CD14-positive monocyte (primary cell): ENCODE measurements around the gene CDH16. TPM values are rescaled to one million over a fixed set of nuclear protein-coding genes. Genes with fewer than 3 reads are reported as not detected.
"Not testable (repeated sequence)": the region's sequence is repeated elsewhere in the genome, so short reads cannot be mapped to it uniquely, and the experiment has no call there.

ENCODE experiments used
- DNase-seq, 3 donors: peaks; one replicate each; pipeline ENCODE4 v3.0.0-alpha.2; 2011 to 2022
- H2AFZ ChIP-seq: 2 replicates; pipeline ENCODE4 v1.6.0; 2012; ENCODE audit warnings: mild to moderate bottlenecking, low read depth, low read length, inconsistent platforms; ENCODE audit not compliant: insufficient read depth, poor library complexity, severe bottlenecking
- H3K27ac ChIP-seq, 2 donors: 1 replicate in 1 of 2; 2 replicates in 1 of 2; pipeline ENCODE4 v1.5.1; 2012 to 2013; ENCODE audit warnings: low read length in 2 of 2, control low read depth in 1 of 2, inconsistent platforms in 1 of 2, low read depth in 1 of 2, mild to moderate bottlenecking in 1 of 2
- H3K27me3 ChIP-seq, 2 donors: one replicate each; pipeline versions ENCODE4 v1.6.0 to v1.6.1; 2011 to 2013; ENCODE audit warnings: low read length in 2 of 2; ENCODE audit not compliant: control insufficient read depth in 2 of 2, insufficient read depth in 2 of 2
- H3K36me3 ChIP-seq, 2 donors: replicated peaks in 1 of 2; 1 replicate in 1 of 2; 2 replicates in 1 of 2; pipeline versions ENCODE4 v1.5.1 to v1.6.1; 2012 to 2013; ENCODE audit warnings: low read length in 2 of 2, control low read depth in 1 of 2, inconsistent platforms in 1 of 2, mild to moderate bottlenecking in 1 of 2; ENCODE audit not compliant: insufficient read depth in 2 of 2, control insufficient read depth in 1 of 2
- H3K4me1 ChIP-seq, 2 donors: 1 replicate in 1 of 2; 2 replicates in 1 of 2; pipeline versions ENCODE4 v1.5.1 to v1.6.1; 2012 to 2013; ENCODE audit warnings: low read length in 2 of 2, control low read depth in 1 of 2, inconsistent platforms in 1 of 2, mild to moderate bottlenecking in 1 of 2, moderate library complexity in 1 of 2; ENCODE audit not compliant: insufficient read depth in 2 of 2, control insufficient read depth in 1 of 2
- H3K4me2 ChIP-seq: replicated peaks from 2 replicates; pipeline ENCODE3; 2012; ENCODE audit warnings: low read length, moderate library complexity, mild to moderate bottlenecking; ENCODE audit not compliant: poor library complexity, severe bottlenecking; ENCODE audit errors: extremely low read depth
- H3K4me3 ChIP-seq, 3 experiments: fragments of 200-600 bp in 1 of 3; sonication (generic) in 1 of 3; replicated peaks in 1 of 3; 1 replicate in 2 of 3; 2 replicates in 1 of 3; pipeline ENCODE4 v1.5.1; 2011 to 2013; ENCODE audit warnings: low read length in 3 of 3, mild to moderate bottlenecking in 3 of 3, control low read depth in 2 of 3, low read depth in 2 of 3, inconsistent platforms in 1 of 3, moderate library complexity in 1 of 3
- H3K79me2 ChIP-seq: 2 replicates; pipeline ENCODE4 v1.6.0; 2012; ENCODE audit warnings: mild to moderate bottlenecking, control low read depth, inconsistent platforms, low read length, moderate library complexity; ENCODE audit not compliant: insufficient read depth
- H3K9ac ChIP-seq: 2 replicates; pipeline ENCODE4 v1.6.0; 2017; ENCODE audit warnings: low read length, mild to moderate bottlenecking; ENCODE audit not compliant: insufficient read depth, poor library complexity, severe bottlenecking
- H3K9me3 ChIP-seq, 2 donors: replicated peaks in 1 of 2; 1 replicate in 1 of 2; 2 replicates in 1 of 2; pipeline versions ENCODE4 v1.5.1 to v1.6.1; 2012 to 2013; ENCODE audit warnings: low read length in 2 of 2, control low read depth in 1 of 2; ENCODE audit not compliant: control insufficient read depth in 1 of 2, insufficient read depth in 1 of 2
- H4K20me1 ChIP-seq: 2 replicates; pipeline ENCODE4 v1.6.0; 2012; ENCODE audit warnings: mild to moderate bottlenecking, low read length, control low read depth, moderate library complexity; ENCODE audit not compliant: insufficient read depth
- H3K27ac Mint-ChIP-seq, 7 donors: one replicate each; pipeline ENCODE4 v1.8.0; 2020; ENCODE audit warnings: mild to moderate bottlenecking in 7 of 7, mixed read lengths in 7 of 7, moderate library complexity in 6 of 7, inconsistent platforms in 2 of 7
- H3K27me3 Mint-ChIP-seq, 3 donors: one replicate each; pipeline ENCODE4 v1.8.0; 2021 to 2022; ENCODE audit warnings: low read depth in 3 of 3, mild to moderate bottlenecking in 3 of 3, mixed read lengths in 3 of 3, moderate library complexity in 3 of 3, inconsistent platforms in 1 of 3
- H3K36me3 Mint-ChIP-seq, 2 donors: one replicate each; pipeline ENCODE4 v1.8.0; 2020; ENCODE audit warnings: mixed read lengths in 2 of 2, inconsistent platforms in 1 of 2, mild to moderate bottlenecking in 1 of 2
- H3K4me1 Mint-ChIP-seq: one replicate; pipeline ENCODE4 v1.8.0; 2020; ENCODE audit warnings: mild to moderate bottlenecking, mixed read lengths
- H3K4me3 Mint-ChIP-seq, 2 donors: one replicate each; pipeline ENCODE4 v1.8.0; 2020; ENCODE audit warnings: mild to moderate bottlenecking in 2 of 2, mixed read lengths in 2 of 2, moderate library complexity in 1 of 2
- H3K9me3 Mint-ChIP-seq, 7 donors: one replicate each; pipeline ENCODE4 v1.8.0; 2020 to 2022; ENCODE audit warnings: mixed read lengths in 7 of 7, mild to moderate bottlenecking in 6 of 7, moderate library complexity in 6 of 7, inconsistent platforms in 2 of 7
- CTCF ChIP-seq: fragments of 200-600 bp; IDR thresholded peaks from one replicate; pipeline ENCODE4 v1.8.0; 2022; ENCODE audit warnings: antibody characterized with exemption, mild to moderate bottlenecking
- WGBS: methylation state at CpG from one replicate; pipeline ENCODE4 v1.1.5; 2013; ENCODE audit warnings: missing lambda C conversion rate; ENCODE audit not compliant: insufficient coverage; 5-methylcytosine and 5-hydroxymethylcytosine counted together
- intact Hi-C, 2 donors: fragments of 100-400 bp; cut with micrococcal nuclease; formaldehyde crosslinking; loops; one replicate each; pipeline versions ENCODE4 v1.15.0 to v1.15.1; 2023
- polyA plus RNA-seq, 3 donors: library from polyadenylated mRNA; depleted of rRNA in 1 of 3; unstranded in 2 of 3; stranded (reverse) in 1 of 3; fragments of 300-500 nt in 2 of 3; fragments of >200 nt in 1 of 3; fragmentation: Illumina TruSeq in 2 of 3; gene quantifications; 1 replicate in 2 of 3; 2 replicates in 1 of 3; pipeline ENCODE4 v1.2.3, GENCODE V29; 2012 to 2021

The CDH16 gene
- polyA plus RNA-seq, 3 donors = not detected

- no peaks in the 10 kb centered on the region for H3K36me3 Mint-ChIP-seq
- H3K4me1 Mint-ChIP-seq = peaks cover 55% of the 10 kb centered on the region
- H3K36me3 ChIP-seq = no peaks in the 10 kb centered on the region
- 0% methylated on average over 2 of the region's 5 CpGs for WGBS
- no peaks in the 10 kb centered on the region for H4K20me1 ChIP-seq
- DNase-seq = peak; percentile 60 to 73 (median 71)
- peak overlapping the region; percentile 5 to 73 for H3K4me3 Mint-ChIP-seq
- H3K27ac ChIP-seq = peak overlapping the region; percentile 54 to 67
- H3K27ac Mint-ChIP-seq = peak overlapping the region; percentile 72 to 93 (median 86)
- no peak for TF ChIP-seq CTCF
- no peak overlapping the region for H2AFZ ChIP-seq
- peaks cover 54 to 59% of the 10 kb centered on the region in 2 donors for H3K4me1 ChIP-seq
- H3K79me2 ChIP-seq = no peaks in the 10 kb centered on the region
- no peaks in the 10 kb centered on the region for H3K27me3 ChIP-seq
- H3K9me3 ChIP-seq = no peaks in the 10 kb centered on the region
- H3K4me3 ChIP-seq = peak overlapping the region in 1 of 3 experiments; percentile 47
- peak overlapping the region; percentile 51 for H3K4me2 ChIP-seq
- intact Hi-C loops = loop anchor here in 1 of 2 donors (5.0 kb wide), 1 partner anchor 198 kb away; the partner anchor contains the start of genes FBXL8 and TRADD
- H3K9me3 Mint-ChIP-seq = no peaks in the 10 kb centered on the region
- H3K27me3 Mint-ChIP-seq = peaks cover 0 to 3% (median 2%) of the 10 kb centered on the region in 3 donors
- H3K9ac ChIP-seq = no peak overlapping the region
These were observed 41.0 kb upstream of the CDH16 start for GRCh38 chr16:66959704-66960161.

- H3K4me1 Mint-ChIP-seq = peaks cover 55% of the 10 kb centered on the region
- H3K79me2 ChIP-seq = no peaks in the 10 kb centered on the region
- intact Hi-C loops = loop anchor here in 1 of 2 donors (5.0 kb wide), 1 partner anchor 198 kb away; the partner anchor contains the start of genes FBXL8 and TRADD
- peak in 1 of 3 donors; percentile 7 for DNase-seq
- H3K9ac ChIP-seq = no peak overlapping the region
- 82% methylated on average over 6 of the region's 7 CpGs for WGBS
- H4K20me1 ChIP-seq = no peaks in the 10 kb centered on the region
- no peaks in the 10 kb centered on the region for H3K36me3 ChIP-seq
- H3K27me3 ChIP-seq = no peaks in the 10 kb centered on the region
- peak overlapping the region in 1 of 3 experiments; percentile 47 for H3K4me3 ChIP-seq
- no peak overlapping the region for H2AFZ ChIP-seq
- no peaks in the 10 kb centered on the region for H3K9me3 ChIP-seq
- peak overlapping the region; percentile 54 to 67 for H3K27ac ChIP-seq
- no peak for TF ChIP-seq CTCF
- peaks cover 54 to 59% of the 10 kb centered on the region in 2 donors for H3K4me1 ChIP-seq
- H3K27me3 Mint-ChIP-seq = peaks cover 0 to 2% (median 0%) of the 10 kb centered on the region in 3 donors
- no peaks in the 10 kb centered on the region for H3K9me3 Mint-ChIP-seq
- H3K27ac Mint-ChIP-seq = peak overlapping the region; percentile 72 to 93 (median 86)
- peak overlapping the region; percentile 51 for H3K4me2 ChIP-seq
- H3K4me3 Mint-ChIP-seq = peak overlapping the region in 1 of 2 donors; percentile 73
- no peaks in the 10 kb centered on the region for H3K36me3 Mint-ChIP-seq
These were observed 40.4 kb upstream of the CDH16 start for GRCh38 chr16:66958857-66959703.

GRCh38 chr16:66956154-66956457, 37.4 kb upstream of the CDH16 start:
- H3K27ac Mint-ChIP-seq, H3K4me3 Mint-ChIP-seq, H3K4me2 ChIP-seq, DNase-seq, H3K27ac ChIP-seq, H3K9ac ChIP-seq, H3K9me3 ChIP-seq, H3K4me3 ChIP-seq, H3K36me3 ChIP-seq, H3K9me3 Mint-ChIP-seq, H3K79me2 ChIP-seq, H2AFZ ChIP-seq, H4K20me1 ChIP-seq, H3K36me3 Mint-ChIP-seq: not testable (repeated sequence)
- Mint-ChIP-seq H3K4me1 (peaks cover 38% of the 10 kb centered on the region), H3K27me3 (peaks cover 14 to 21% (median 16%) of the 10 kb centered on the region in 3 donors)
- WGBS = no CpG with 5 or more reads among the region's 1 CpG
- intact Hi-C loops = loop anchor here in 1 of 2 donors (5.0 kb wide), 1 partner anchor 201 kb away; the partner anchor contains the start of genes FBXL8 and TRADD
- peaks cover 37 to 40% of the 10 kb centered on the region in 2 donors for H3K4me1 ChIP-seq
- H3K27me3 ChIP-seq = peaks cover 6 to 15% of the 10 kb centered on the region in 2 donors
